OCI-LY1 (cell line): ENCODE results near the gene KRTAP7-1.

Experiments
- CTCF ChIP-seq: fragments of 200-600 bp; sonication (generic), shearing (Covaris generic); IDR thresholded peaks from 2 replicates; pipeline ENCODE4 v1.5.1; 2017; ENCODE audit warnings: mild to moderate bottlenecking, antibody characterized with exemption, low read length, moderate library complexity, mixed read lengths
- EZH2 ChIP-seq: fragments of 200-600 bp; sonication (generic), shearing (Covaris generic); IDR thresholded peaks from 2 replicates; pipeline ENCODE4 v1.8.0; 2017; ENCODE audit warnings: borderline replicate concordance, mixed run types, mild to moderate bottlenecking, antibody characterized with exemption, low read length, moderate library complexity, mixed read lengths

GRCh38 chr21:30829659-30830058, at the start of gene KRTAP7-1:
- TF ChIP-seq CTCF = no peak
- no peak for TF ChIP-seq EZH2
